Progenitor cell of endocrine pancreas (in vitro differentiated cells): ENCODE data around the gene PAX8. TPM values are rescaled to one million over a fixed set of nuclear protein-coding genes. Genes with fewer than 3 reads are reported as not detected.

Source experiments
- DNase-seq: peaks from one replicate; pipeline ENCODE4 v3.0.0; 2021; ENCODE audit warnings: low spot score; ENCODE audit not compliant: unreplicated experiment
- H3K27ac Mint-ChIP-seq: 2 replicates; pipeline ENCODE4 v1.8.0; 2021; ENCODE audit warnings: mild to moderate bottlenecking, moderate library complexity, mixed read lengths
- H3K27me3 Mint-ChIP-seq: 2 replicates; pipeline ENCODE4 v1.8.0; 2021; ENCODE audit warnings: mixed read lengths
- H3K36me3 Mint-ChIP-seq: 2 replicates; pipeline ENCODE4 v1.8.0; 2022; ENCODE audit warnings: mixed read lengths; ENCODE audit not compliant: insufficient read depth
- H3K4me1 Mint-ChIP-seq: 2 replicates; pipeline ENCODE4 v1.8.0; 2021; ENCODE audit warnings: low read depth, mixed read lengths
- H3K4me3 Mint-ChIP-seq: 2 replicates; pipeline ENCODE4 v1.8.0; 2021; ENCODE audit warnings: low read depth, mild to moderate bottlenecking, moderate library complexity, mixed read lengths
- H3K9me3 Mint-ChIP-seq: 2 replicates; pipeline ENCODE4 v1.8.0; 2021; ENCODE audit warnings: low read depth, mixed read lengths
- CTCF ChIP-seq: fragments of 200-600 bp; sonication (generic); IDR thresholded peaks from one replicate; pipeline ENCODE4 v1.5.0; 2021; ENCODE audit warnings: antibody characterized with exemption, mild to moderate bottlenecking; ENCODE audit not compliant: unreplicated experiment
- total RNA-seq: library from RNA; stranded (reverse); gene quantifications from 2 replicates; pipeline ENCODE4 v1.2.1, GENCODE V29; 2021

Gene PAX8
- total RNA-seq, 1 donor from 2014 or later = 3.9 TPM

DNA sequence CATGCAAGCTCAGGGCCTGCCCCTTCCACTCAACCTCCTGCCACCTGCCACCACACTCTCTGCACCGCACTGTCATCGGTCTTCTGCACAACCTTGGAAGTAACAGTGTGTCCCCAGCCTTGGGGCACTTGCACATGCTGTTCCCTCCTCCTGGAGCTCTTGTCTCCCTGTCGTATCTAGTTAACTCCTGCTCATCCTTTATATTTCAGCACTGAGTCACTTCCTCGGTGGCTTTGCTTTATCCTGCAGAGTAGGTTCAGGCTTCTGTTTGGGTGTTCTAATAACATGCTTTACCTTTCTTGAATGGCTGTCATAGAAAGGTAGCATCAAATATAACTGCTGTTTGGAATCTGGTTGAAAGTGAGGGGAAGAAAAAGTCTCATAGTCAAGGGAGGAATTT, 25.3 kb downstream of the PAX8 start:
- Mint-ChIP-seq H3K4me1 (no peaks in the 10 kb centered on the region), H3K36me3 (no peaks in the 10 kb centered on the region), H3K4me3 (no peak overlapping the region), H3K27me3 (peaks cover 53% of the 10 kb centered on the region), H3K9me3 (no peaks in the 10 kb centered on the region), H3K27ac (no peak overlapping the region)
- TF ChIP-seq CTCF = no peak
- DNase-seq = no peak

- Mint-ChIP-seq H3K4me3 (no peak overlapping the region), H3K9me3 (no peaks in the 10 kb centered on the region), H3K4me1 (no peaks in the 10 kb centered on the region), H3K27me3 (peaks cover 43% of the 10 kb centered on the region), H3K36me3 (no peaks in the 10 kb centered on the region), H3K27ac (no peak overlapping the region)
- no peak for TF ChIP-seq CTCF
- DNase-seq = no peak
Observed at GRCh38 chr2:113252047-113252590, 26.6 kb downstream of the PAX8 start.

DNA sequence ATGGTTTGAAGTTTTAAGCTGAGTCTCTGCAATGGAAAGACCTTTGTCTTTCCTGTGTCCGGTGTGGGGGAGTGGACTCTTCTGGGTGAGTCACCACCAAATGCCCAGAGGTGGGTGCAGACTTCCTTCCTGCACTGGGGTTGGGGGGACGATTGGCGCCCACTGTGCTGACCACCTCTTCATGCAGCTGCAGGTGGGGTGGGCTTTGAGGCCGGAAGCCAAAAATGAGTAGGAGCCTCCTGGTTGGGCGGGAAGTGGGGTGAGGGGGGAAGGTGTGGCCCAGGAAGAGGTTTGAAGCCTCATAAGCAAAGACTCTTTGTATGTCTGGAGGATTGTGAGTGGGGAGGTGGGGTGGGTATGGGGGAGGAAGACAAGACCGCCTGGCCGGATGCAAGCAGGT, 27.6 kb downstream of the PAX8 start:
- Mint-ChIP-seq H3K36me3 (no peaks in the 10 kb centered on the region), H3K4me3 (no peak overlapping the region), H3K27me3 (peaks cover 41% of the 10 kb centered on the region), H3K4me1 (no peaks in the 10 kb centered on the region), H3K27ac (no peak overlapping the region), H3K9me3 (no peaks in the 10 kb centered on the region)
- no peak for TF ChIP-seq CTCF
- no peak for DNase-seq

DNA sequence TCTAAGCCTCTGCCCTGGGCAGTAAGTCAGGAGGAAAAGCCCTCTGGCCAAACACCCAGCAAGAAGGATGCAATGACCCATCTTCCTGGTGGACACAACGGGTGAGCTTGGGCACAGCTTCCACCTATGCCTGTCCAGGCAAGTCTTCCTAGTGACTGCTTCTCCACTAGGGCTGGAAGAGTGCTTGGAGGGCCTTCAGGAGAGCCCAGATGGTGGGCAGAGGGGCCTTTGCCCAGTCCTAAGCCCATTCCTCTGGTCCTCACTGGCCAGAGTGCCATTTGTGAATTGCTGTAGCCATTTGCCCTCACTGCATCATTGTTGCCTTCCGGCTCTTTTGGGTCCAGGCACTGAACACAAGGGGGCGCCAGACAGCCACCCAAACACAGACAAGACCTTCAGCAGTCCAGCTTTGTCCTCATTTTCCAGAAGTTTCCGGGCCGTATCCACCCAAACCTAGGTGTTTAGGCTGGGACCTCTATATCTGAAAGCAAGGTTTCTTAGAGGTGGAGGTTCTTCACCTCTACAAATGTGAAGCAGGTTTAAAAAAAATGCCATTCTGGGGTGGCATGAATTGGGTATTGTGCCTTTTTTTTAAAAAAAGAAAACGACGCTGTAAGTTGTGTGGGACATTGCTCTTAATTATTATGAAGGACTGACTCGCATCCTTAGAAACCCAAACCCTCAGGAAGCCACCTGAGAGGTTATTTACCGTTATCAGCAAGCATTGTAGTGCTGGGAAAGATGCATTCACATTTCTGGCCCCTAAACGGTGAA, 29.5 kb downstream of the PAX8 start:
- H3K27me3 Mint-ChIP-seq = peaks cover 30% of the 10 kb centered on the region
- H3K4me3 Mint-ChIP-seq = no peak overlapping the region
- no peaks in the 10 kb centered on the region for H3K4me1 Mint-ChIP-seq
- peak; percentile 60 for DNase-seq
- H3K36me3 Mint-ChIP-seq = no peaks in the 10 kb centered on the region
- no peak overlapping the region for H3K27ac Mint-ChIP-seq
- H3K9me3 Mint-ChIP-seq = no peaks in the 10 kb centered on the region
- peak; percentile 88 for TF ChIP-seq CTCF

DNA sequence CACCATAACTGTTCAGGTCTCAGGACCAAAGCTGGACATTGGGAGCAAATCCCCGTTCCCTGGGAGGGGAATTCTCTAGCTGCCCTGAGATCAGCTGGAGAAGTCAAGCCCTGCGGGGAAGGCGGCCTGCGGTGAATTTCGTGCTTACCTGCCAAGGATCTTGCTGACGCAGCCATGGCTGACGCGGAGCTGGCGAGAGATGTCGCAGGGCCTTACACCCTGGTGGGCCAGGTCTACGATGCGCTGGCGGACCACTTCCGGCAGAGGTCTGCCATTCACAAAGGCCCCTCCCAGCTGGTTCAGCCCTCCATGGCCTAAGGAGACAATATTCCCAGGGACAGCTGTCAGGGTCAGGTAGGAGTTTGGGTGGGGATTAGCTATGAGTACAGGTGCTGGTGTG, 32.1 kb downstream of the PAX8 start:
- H3K4me1 Mint-ChIP-seq = no peaks in the 10 kb centered on the region
- TF ChIP-seq CTCF = no peak
- peaks cover 18% of the 10 kb centered on the region for H3K27me3 Mint-ChIP-seq
- no peaks in the 10 kb centered on the region for H3K36me3 Mint-ChIP-seq
- no peak overlapping the region for H3K4me3 Mint-ChIP-seq
- H3K9me3 Mint-ChIP-seq = no peaks in the 10 kb centered on the region
- no peak overlapping the region for H3K27ac Mint-ChIP-seq
- no peak for DNase-seq
